Memory B cell (primary cell): ENCODE measurements around the gene KIN.
"Not testable (repeated sequence)": the region's sequence is repeated elsewhere in the genome, so short reads cannot be mapped to it uniquely, and the experiment has no call there.

ENCODE experiments used
- ATAC-seq: fragments of 150-1000 bp; cut with Tn5 transposase; 2 replicates; pipeline ENCODE4 v1.10.0; 2021; ENCODE audit warnings: low read depth, mild to moderate bottlenecking, moderate library complexity
- DNase-seq, 2 donors: peaks; one replicate each; pipeline ENCODE4 v3.0.0; 2022; ENCODE audit warnings: low spot score in 2 of 2
- H3K27ac Mint-ChIP-seq: one replicate; pipeline ENCODE4 v1.8.0; 2022; ENCODE audit warnings: mild to moderate bottlenecking, moderate library complexity, mixed read lengths
- H3K27me3 Mint-ChIP-seq: one replicate; pipeline ENCODE4 v1.8.0; 2022; ENCODE audit warnings: mixed read lengths
- H3K36me3 Mint-ChIP-seq: one replicate; pipeline ENCODE4 v1.8.0; 2022; ENCODE audit warnings: mild to moderate bottlenecking, mixed read lengths
- H3K4me1 Mint-ChIP-seq: one replicate; pipeline ENCODE4 v1.8.0; 2022; ENCODE audit warnings: mixed read lengths
- H3K4me3 Mint-ChIP-seq: one replicate; pipeline ENCODE4 v1.8.0; 2022; ENCODE audit warnings: mild to moderate bottlenecking, moderate library complexity, mixed read lengths
- H3K9me3 Mint-ChIP-seq: one replicate; pipeline ENCODE4 v1.8.0; 2022; ENCODE audit warnings: mixed read lengths

Gene KIN

DNA sequence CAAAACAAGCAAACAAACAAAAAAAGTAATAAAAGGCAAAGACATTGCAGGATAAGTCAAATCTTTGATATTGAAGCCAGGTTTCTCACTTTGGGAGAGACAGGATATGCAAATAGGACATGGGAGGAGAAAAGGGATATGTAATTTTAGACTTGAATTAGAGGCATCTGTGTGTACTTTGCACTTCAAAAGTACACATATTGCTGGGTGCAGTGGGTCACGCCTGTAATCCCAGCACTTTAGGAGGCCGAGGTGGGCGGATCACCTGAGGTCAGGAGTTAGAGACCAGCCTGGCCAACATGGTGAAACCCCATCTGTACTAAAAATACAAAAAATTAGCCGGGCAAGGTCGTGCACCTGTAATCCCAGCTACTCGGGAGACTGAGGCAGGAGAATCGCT lies 23.9 kb upstream of the KIN start:
- not testable (repeated sequence) for H3K27me3 Mint-ChIP-seq, H3K9me3 Mint-ChIP-seq, ATAC-seq, H3K27ac Mint-ChIP-seq, H3K4me1 Mint-ChIP-seq, DNase-seq, H3K4me3 Mint-ChIP-seq, H3K36me3 Mint-ChIP-seq

- peaks cover 5% of the 10 kb centered on the region for H3K36me3 Mint-ChIP-seq
- DNase-seq: no peak
- no peak overlapping the region for H3K4me3 Mint-ChIP-seq
- no peaks in the 10 kb centered on the region for H3K9me3 Mint-ChIP-seq
- peaks cover 2% of the 10 kb centered on the region for H3K27me3 Mint-ChIP-seq
- no peak overlapping the region for H3K27ac Mint-ChIP-seq
- no peak for ATAC-seq
- no peaks in the 10 kb centered on the region for H3K4me1 Mint-ChIP-seq
These were observed 23.2 kb upstream of the KIN start for GRCh38 chr10:7811000-7811399.

GRCh38 chr10:7810443-7810842 lies 22.6 kb upstream of the KIN start:
- H3K9me3 Mint-ChIP-seq: no peaks in the 10 kb centered on the region

DNA sequence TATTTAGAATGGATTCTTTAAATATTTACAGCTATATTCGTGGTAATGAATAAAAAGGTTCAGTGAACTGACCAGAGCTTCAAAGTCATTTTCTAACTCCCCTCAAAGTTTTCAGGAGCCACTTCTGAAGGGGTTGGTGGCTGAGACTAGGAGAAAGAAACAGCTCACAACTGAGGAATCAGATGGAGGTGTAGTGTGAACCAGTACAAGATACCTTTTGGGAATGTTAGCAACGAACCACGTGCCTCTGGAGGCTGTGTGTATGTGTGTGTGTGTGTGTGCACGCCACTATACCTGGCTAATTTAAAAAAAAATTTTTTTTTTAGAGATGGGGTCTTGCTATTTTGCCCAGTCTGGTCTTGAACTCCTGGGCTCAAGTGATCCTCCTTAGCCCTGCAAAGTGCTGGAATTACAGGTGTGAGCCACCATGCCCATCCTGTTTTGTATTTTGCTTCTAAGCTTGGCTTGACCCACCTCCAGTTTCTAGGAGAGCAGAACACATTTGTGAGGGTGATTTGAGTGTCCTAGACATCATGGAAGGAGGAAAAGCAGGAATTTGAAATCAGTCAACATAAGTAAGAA lies 21.0 kb upstream of the KIN start:
- peaks cover 13% of the 10 kb centered on the region for H3K36me3 Mint-ChIP-seq
- no peaks in the 10 kb centered on the region for H3K4me1 Mint-ChIP-seq
- no peak overlapping the region for H3K4me3 Mint-ChIP-seq
- H3K27ac Mint-ChIP-seq: no peak overlapping the region
- H3K27me3 Mint-ChIP-seq: no peaks in the 10 kb centered on the region
- no peak for ATAC-seq
- DNase-seq: no peak
- H3K9me3 Mint-ChIP-seq: no peaks in the 10 kb centered on the region

More at GRCh38 chr10:7810443-7810842, 22.6 kb upstream of the KIN start:
- ATAC-seq (no peak), DNase-seq (no peak)
- no peak overlapping the region for H3K4me3 Mint-ChIP-seq
- H3K27me3 Mint-ChIP-seq: peaks cover 2% of the 10 kb centered on the region
- H3K4me1 Mint-ChIP-seq: no peaks in the 10 kb centered on the region
- H3K36me3 Mint-ChIP-seq: peaks cover 5% of the 10 kb centered on the region
- H3K27ac Mint-ChIP-seq: no peak overlapping the region

GRCh38 chr10:7804741-7805140 lies 16.9 kb upstream of the KIN start:
- no peaks in the 10 kb centered on the region for H3K27me3 Mint-ChIP-seq
- no peak for DNase-seq
- peaks cover 20% of the 10 kb centered on the region for H3K36me3 Mint-ChIP-seq
- H3K9me3 Mint-ChIP-seq: no peaks in the 10 kb centered on the region
- H3K4me3 Mint-ChIP-seq: no peak overlapping the region
- H3K27ac Mint-ChIP-seq: no peak overlapping the region
- ATAC-seq: no peak
- H3K4me1 Mint-ChIP-seq: no peaks in the 10 kb centered on the region

DNA sequence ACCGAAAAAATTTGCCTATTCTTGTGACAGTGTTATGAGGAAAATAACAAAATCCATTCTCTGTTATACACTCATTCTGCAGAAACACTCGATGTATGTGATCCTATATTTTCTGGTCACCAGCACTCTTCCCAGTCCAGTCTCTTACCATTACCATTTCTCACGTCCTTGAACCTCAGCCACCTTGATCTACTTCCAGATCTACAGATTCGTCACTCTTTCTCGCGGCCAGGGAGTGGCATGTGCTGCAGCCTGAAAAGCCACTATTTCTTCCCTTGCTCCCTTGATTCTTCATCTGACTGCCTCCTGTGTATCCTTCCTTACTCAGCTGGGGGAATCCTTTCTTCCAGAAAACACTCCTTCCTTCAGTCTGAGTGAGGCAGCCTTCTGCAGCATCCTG lies 16.4 kb upstream of the KIN start:
- Mint-ChIP-seq H3K9me3 (no peaks in the 10 kb centered on the region), H3K4me1 (no peaks in the 10 kb centered on the region), H3K27ac (no peak overlapping the region), H3K27me3 (no peaks in the 10 kb centered on the region), H3K4me3 (no peak overlapping the region), H3K36me3 (peaks cover 24% of the 10 kb centered on the region)
- DNase-seq (no peak), ATAC-seq (no peak)

GRCh38 chr10:7802606-7803005 lies 14.8 kb upstream of the KIN start:
- H3K27me3 Mint-ChIP-seq: no peaks in the 10 kb centered on the region
- DNase-seq (no peak), ATAC-seq (no peak)
- peaks cover 24% of the 10 kb centered on the region for H3K36me3 Mint-ChIP-seq
- no peak overlapping the region for H3K4me3 Mint-ChIP-seq
- H3K27ac Mint-ChIP-seq: no peak overlapping the region
- H3K4me1 Mint-ChIP-seq: no peaks in the 10 kb centered on the region
- no peaks in the 10 kb centered on the region for H3K9me3 Mint-ChIP-seq

- Mint-ChIP-seq H3K27ac (no peak overlapping the region), H3K36me3 (peaks cover 29% of the 10 kb centered on the region), H3K4me3 (no peak overlapping the region), H3K4me1 (peaks cover 22% of the 10 kb centered on the region), H3K9me3 (no peaks in the 10 kb centered on the region), H3K27me3 (no peaks in the 10 kb centered on the region)
- ATAC-seq (no peak), DNase-seq (no peak)
These were observed 9.8 kb upstream of the KIN start for GRCh38 chr10:7797582-7797981.

DNA sequence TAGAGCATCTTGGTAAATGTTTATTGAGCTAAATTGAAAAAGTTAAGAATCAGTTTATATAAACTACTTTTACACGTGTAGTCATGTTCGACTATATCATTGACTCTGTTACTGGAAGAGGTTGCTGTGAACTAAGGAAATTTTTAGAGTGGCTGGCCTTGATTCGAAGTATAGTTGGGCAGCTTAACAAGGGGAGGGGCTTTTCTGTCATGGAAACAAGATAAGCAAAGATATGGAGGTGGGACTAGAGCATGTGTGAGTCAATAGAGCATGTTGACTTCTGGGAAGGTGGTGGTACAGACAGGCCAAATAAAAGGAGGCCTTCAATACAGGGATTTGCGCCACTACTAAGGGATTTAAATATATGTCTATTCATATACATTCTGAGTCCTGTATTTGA lies 7.8 kb upstream of the KIN start:
- no peak for DNase-seq
- Mint-ChIP-seq H3K36me3 (peaks cover 35% of the 10 kb centered on the region), H3K9me3 (no peaks in the 10 kb centered on the region), H3K27me3 (no peaks in the 10 kb centered on the region), H3K4me1 (peaks cover 34% of the 10 kb centered on the region), H3K27ac (no peak overlapping the region), H3K4me3 (no peak overlapping the region)
- ATAC-seq: no peak

GRCh38 chr10:7794251-7795026 lies 6.6 kb upstream of the KIN start:
- peaks cover 33% of the 10 kb centered on the region for H3K36me3 Mint-ChIP-seq
- no peaks in the 10 kb centered on the region for H3K9me3 Mint-ChIP-seq
- H3K4me3 Mint-ChIP-seq: no peak overlapping the region
- no peak overlapping the region for H3K27ac Mint-ChIP-seq
- no peaks in the 10 kb centered on the region for H3K27me3 Mint-ChIP-seq
- ATAC-seq (no peak), DNase-seq (no peak)
- peaks cover 35% of the 10 kb centered on the region for H3K4me1 Mint-ChIP-seq

- H3K4me1 Mint-ChIP-seq: peaks cover 42% of the 10 kb centered on the region
- ATAC-seq (no peak), DNase-seq (no peak)
- no peak overlapping the region for H3K4me3 Mint-ChIP-seq
- peaks cover 28% of the 10 kb centered on the region for H3K36me3 Mint-ChIP-seq
- H3K9me3 Mint-ChIP-seq: no peaks in the 10 kb centered on the region
- H3K27ac Mint-ChIP-seq: no peak overlapping the region
- H3K27me3 Mint-ChIP-seq: no peaks in the 10 kb centered on the region
These were observed 4.7 kb upstream of the KIN start for GRCh38 chr10:7792541-7792940.

- no peak overlapping the region for H3K4me3 Mint-ChIP-seq
- ATAC-seq (no peak), DNase-seq (no peak)
- H3K27ac Mint-ChIP-seq: no peak overlapping the region
- H3K4me1 Mint-ChIP-seq: peaks cover 36% of the 10 kb centered on the region
- H3K27me3 Mint-ChIP-seq: no peaks in the 10 kb centered on the region
- no peaks in the 10 kb centered on the region for H3K9me3 Mint-ChIP-seq
- peaks cover 14% of the 10 kb centered on the region for H3K36me3 Mint-ChIP-seq
These were observed 1.6 kb upstream of the KIN start for GRCh38 chr10:7789390-7789789.

- ATAC-seq: no peak
- H3K4me1 Mint-ChIP-seq: peaks cover 33% of the 10 kb centered on the region
- no peak for DNase-seq
These were observed 970 bp upstream of the KIN start for GRCh38 chr10:7788639-7789286.

DNA sequence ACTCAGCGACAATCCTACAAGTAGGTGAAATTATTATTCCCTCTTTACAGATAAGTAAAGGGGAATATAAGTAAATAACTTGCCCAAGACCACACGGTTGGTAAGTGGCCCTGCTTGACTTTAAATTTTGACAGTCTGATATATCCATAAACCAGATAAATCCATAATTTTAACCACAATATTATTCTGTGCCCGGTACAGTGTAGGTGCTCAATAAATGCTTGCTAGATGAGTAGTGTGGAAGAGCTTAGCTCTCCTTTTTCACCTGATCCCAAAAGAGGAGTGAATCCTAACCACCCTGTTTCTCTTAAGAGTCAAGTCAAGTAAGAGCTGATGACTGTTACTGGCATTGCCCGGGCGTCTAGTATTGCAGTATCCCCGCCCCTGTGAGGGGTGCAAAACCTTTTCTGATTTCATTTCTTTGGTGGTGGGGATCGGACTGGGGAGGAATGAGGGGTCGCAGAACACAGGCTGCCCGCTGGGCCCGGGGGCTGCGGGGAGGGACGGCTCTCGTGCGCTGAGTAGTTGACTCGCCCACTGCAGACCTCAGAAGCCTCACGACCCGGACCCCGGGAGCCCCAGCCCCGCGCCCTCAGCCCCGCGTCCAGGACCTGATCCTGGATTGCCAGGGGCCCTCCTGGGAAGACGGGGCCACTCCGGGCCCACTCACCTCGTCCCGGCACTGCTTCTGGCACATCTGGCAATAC lies 490 bp downstream of the KIN start:
- ATAC-seq (no peak), DNase-seq (no peak)
- H3K9me3 Mint-ChIP-seq: no peaks in the 10 kb centered on the region
- no peaks in the 10 kb centered on the region for H3K27me3 Mint-ChIP-seq
- no peak overlapping the region for H3K4me3 Mint-ChIP-seq
- H3K4me1 Mint-ChIP-seq: peaks cover 29% of the 10 kb centered on the region
- H3K27ac Mint-ChIP-seq: no peak overlapping the region
- peaks cover 14% of the 10 kb centered on the region for H3K36me3 Mint-ChIP-seq

More at GRCh38 chr10:7788639-7789286, 970 bp upstream of the KIN start:
- H3K9me3 Mint-ChIP-seq: no peaks in the 10 kb centered on the region
- no peaks in the 10 kb centered on the region for H3K27me3 Mint-ChIP-seq
- peaks cover 15% of the 10 kb centered on the region for H3K36me3 Mint-ChIP-seq
- no peak overlapping the region for H3K4me3 Mint-ChIP-seq
- no peak overlapping the region for H3K27ac Mint-ChIP-seq
